GM08714 (cell line): ENCODE data around the gene NALF2.

Experiments used
- H3K4me3 ChIP-seq: fragments of 200-500 bp; sonication (Bioruptor generic); 2 replicates; pipeline ENCODE4 v1.5.1; 2014; ENCODE audit warnings: mild to moderate bottlenecking, low read length, inconsistent platforms
- ZNF274 ChIP-seq: IDR thresholded peaks from 2 replicates; pipeline ENCODE4 v1.6.1; 2012; ENCODE audit warnings: mild to moderate bottlenecking, low read depth, low read length

Gene NALF2

DNA sequence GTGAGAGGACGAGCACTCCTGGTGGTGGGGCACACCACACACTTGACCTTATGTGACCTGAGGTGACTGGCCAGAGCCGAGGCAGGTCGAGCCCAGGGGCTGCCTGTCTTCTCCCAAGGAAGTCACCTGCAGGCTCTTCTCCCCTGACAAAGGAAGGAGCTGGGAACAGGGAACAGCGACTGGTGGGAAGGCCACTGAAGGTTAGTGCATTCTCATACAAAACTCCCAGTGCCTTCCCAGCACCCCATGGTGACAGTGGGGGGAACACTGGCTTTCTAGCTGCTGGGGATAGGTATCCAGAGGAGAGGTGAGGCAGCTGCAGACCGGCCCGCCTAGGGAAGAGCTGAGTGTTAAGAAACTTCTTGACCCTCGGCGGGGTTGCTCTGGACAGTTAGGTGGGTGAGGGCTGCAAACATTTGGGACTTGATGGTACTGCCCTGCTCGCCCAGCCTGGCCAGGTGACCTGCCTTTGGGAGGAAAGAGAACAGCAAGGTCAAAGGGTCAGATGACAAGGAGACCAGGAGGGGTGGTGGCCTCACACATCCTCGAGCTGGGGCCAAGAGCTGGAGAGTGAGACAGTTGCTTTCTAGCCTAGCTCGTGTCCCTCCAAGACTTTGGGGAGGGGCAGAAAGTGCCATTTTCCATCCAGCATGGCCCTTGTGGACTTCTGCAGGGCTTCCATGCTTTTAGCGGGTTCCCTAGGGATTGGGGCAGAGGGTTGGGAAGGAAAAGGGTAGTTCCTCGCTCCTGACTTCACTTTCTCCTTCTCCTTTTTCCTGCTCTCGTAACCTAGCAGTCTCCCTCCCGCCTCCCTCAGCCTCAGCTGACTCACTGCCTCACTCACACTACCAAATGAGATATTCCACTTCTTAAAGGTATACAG lies 2.7 kb downstream of the NALF2 start:
- H3K4me3 ChIP-seq, result no peak overlapping the region
- TF ChIP-seq ZNF274, result no peak

DNA sequence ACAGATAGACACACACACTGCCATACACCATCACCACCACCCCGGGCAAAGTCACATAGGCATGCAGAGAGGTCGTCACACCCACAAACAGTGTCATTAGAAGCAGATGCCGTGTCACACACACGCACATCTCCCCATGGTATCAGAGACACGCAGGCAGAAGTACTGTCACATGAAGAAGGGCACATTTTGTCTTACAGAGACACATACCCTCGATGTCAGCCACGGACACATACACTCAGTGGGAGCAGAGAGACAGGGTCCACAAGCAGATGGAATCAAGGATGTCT lies 3.3 kb downstream of the NALF2 start:
- H3K4me3 ChIP-seq, result no peak overlapping the region
- no peak for TF ChIP-seq ZNF274

DNA sequence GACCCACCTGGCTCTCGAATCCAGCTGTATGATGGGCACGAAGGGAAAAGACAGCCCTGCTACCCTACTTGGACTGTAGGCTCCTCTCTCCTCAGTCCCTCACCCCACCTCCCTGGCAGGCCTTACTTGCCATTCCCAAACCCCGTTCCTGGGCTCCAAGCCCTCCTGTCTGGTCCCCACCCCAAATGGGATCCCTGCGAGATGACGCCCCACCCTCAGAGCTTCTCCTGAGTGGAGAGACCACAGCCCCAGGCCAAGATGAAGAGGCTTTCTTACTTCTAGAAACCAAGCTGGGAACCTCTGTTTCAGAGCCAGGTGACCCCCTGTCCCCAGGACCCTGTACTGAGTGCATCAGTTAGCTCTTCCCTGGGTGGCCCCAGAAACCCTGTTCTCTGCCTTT lies 4.5 kb downstream of the NALF2 start:
- no peak for TF ChIP-seq ZNF274
- H3K4me3 ChIP-seq, result no peak overlapping the region

DNA sequence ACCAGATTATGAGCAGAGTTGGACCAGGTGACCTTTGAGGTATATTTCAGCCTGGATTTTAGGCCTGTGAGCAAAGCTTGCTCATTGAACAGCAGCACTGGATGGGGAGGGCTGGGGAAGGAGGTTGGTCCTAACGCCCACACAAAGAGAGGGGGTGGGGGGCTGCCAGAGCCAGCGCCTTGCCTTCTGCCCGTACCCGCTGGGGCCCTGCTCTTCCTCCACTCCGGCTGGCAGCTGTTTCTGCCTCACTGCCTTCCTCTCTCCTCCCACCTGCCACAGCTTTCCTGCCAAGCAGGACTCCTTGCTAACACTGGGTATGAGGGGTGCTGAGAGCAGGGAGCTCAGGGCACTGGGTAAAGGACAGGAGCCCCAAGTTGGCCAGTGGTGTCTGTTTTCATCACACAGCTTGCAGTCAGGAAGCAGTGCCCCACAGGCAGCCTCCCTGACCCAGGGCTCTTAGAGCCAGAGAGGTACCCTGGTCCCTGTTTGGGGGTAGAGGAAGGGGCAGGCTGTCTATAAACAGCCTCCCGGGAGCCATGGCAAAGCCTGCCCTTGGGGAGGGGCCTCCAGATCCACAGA lies 6.1 kb downstream of the NALF2 start:
- no peak overlapping the region for H3K4me3 ChIP-seq
- TF ChIP-seq ZNF274, result no peak

DNA sequence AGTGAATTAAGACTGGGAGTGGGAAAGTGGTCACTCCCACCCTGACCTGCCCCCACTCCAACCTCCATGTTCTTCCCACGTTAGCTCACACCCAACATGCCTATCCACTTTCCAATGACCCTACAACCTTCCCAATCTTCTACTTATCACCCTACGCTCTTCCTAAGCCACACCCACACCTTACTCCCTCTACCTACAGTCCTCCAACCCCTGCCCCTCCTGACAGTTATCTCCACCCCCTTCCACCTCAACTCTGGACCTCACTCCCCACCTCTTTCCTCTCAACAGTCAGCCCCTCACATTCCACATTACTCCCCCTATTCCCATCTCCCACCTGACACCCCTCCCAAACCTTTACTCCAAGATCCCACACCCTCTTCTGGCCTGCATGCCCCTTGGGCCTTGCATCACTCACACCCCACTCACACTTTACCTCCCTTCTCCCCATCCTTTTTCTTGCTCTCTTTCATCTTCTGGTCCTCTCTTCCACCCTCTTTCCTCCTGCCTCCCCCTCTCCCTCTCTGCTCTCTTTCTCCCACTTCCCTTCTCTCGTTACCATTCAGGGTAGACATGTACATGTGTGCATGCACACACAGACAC lies 6.9 kb downstream of the NALF2 start:
- no peak for TF ChIP-seq ZNF274
- H3K4me3 ChIP-seq, result no peak overlapping the region

DNA sequence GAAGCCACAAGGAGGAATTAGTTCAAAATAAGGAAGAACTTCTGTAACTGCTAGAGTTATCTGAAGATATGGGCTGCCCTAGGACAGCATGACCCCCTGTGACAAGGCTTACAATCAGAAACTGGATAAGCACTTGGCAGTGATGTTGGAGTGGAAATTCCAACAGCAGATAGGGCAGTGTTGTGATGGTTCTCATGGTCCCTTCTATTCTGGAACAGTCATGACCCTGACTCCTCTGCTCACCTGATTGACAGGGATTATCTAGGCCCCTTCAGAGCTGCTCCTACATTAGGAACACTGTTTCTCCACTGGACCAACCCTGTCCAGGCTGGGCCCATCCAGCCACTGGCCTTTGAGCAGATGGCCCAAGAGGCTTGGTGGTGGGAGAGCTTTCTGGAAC lies 17.9 kb downstream of the NALF2 start:
- TF ChIP-seq ZNF274, result no peak
- no peak overlapping the region for H3K4me3 ChIP-seq

DNA sequence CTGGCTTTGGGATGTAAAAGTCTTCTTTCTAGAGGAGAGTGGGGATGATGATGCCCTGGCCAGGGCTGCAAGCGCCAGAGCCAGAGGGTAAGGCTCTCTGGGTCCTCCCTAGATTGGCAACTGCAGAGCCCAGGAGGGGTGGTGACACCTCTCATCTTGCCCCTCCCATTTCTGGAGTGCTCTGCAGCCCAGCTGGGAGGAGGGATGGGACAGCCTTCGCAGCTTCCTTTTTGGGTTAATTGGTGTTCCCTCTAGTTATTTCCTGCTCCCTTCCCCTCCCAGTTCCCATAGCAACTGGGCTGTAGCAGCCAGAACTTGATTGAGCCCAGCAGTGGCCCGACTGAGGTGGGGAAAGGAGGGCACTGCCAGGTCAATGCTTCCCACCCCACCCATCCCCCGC lies 19.2 kb downstream of the NALF2 start:
- TF ChIP-seq ZNF274, result no peak
- H3K4me3 ChIP-seq, result no peak overlapping the region

DNA sequence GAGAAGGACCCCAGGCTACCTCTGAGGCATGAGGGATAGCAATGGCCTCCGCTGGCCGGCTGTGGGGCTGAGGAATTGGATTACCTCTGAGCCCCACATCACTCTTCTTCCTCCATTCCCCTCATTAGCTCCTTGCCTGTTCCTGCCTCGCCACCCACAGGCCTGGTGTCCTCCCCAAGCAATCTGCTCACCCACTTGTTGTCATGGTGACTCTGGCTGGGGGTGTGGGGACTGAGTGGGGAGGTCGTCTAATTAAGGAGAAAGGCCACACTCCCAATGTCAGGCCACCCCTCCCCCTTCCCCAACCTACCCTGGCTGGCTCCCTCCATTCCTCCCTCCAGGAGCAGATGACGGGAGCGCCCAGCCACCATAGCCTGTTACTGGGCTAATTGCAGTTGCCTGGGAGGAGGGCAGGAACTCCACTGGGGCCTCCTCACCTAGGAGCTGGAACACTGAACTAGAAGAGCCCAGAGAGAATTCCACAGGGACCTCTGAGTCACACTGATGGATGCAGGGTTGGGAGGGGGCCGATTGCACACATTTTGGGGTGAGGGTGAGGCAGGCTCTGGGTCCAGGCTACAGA lies 20.7 kb downstream of the NALF2 start:
- no peak overlapping the region for H3K4me3 ChIP-seq
- no peak for TF ChIP-seq ZNF274

DNA sequence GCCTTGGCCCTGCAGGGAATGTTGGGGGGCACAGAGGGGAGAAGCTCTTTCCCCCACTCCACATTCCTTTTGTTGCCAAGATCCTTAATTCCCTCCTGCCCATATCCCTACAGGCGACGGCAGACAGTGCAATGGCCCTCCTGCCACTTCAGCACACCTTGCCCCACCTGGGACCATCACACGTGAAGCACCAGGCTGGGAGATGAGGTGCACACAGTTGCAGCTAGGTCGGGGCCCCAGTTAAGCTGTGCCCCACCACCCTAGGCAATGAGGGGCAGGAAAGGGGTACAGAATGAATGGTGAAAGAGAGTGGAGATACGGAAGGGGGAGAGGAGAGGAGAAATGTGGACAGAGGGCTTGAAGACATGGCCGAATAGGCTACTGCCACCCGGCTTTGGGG lies 26.2 kb downstream of the NALF2 start:
- no peak for TF ChIP-seq ZNF274
- H3K4me3 ChIP-seq, result no peak overlapping the region

DNA sequence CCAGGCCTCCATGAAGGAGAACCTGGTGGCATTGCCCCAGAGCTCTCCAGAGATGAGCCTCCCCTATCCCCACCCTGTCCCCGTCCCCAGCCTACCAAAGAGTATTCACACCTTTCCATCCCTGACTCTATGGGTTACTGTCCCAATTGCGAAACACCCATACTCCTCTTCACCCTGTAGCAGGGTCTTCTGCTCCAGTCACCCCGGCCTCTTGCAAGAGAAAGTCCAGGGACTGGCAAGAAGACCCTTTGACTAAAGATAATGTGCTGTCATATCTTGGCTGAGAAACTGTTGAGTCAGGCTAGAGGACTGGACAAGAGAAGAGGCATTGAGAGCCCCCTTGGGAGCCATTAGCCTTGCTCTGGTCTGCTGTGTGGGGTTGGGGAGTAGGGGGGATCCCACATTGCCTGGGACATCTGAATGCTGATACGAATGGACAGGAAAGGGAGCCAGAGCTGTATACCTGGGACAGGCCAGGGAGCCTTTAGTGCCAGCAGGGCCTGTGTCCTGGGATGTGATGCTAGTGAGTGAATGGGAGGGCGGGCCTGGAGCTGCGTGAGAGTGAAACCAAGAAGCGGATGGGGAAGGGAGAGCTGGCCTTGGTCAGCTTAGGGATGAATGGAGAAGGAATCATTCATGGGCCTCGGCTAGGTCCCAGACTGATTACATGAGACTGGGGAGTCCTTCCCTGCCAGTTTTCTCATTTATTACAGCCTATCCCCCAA lies 27.1 kb downstream of the NALF2 start:
- H3K4me3 ChIP-seq, result no peak overlapping the region
- TF ChIP-seq ZNF274, result no peak

DNA sequence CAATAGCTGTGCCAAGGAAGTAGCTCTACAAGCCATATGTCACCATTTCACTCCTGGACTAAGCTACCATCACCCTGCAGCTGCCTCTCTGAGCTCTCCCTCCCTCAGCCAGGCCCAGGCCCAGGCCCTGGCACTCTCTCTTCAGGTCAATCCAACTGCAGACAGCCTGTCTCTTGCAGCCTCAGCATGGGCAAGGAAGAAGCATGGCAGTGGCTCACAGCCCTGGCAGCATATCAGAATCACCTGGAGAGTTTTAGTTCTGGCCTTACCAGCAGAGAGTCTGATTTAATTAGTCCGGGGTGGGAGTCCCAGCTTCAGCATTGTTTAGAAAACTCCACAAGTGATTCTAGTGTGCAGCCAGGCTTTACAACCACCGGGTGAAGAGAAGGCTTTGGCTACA lies 31.5 kb downstream of the NALF2 start:
- no peak overlapping the region for H3K4me3 ChIP-seq

DNA sequence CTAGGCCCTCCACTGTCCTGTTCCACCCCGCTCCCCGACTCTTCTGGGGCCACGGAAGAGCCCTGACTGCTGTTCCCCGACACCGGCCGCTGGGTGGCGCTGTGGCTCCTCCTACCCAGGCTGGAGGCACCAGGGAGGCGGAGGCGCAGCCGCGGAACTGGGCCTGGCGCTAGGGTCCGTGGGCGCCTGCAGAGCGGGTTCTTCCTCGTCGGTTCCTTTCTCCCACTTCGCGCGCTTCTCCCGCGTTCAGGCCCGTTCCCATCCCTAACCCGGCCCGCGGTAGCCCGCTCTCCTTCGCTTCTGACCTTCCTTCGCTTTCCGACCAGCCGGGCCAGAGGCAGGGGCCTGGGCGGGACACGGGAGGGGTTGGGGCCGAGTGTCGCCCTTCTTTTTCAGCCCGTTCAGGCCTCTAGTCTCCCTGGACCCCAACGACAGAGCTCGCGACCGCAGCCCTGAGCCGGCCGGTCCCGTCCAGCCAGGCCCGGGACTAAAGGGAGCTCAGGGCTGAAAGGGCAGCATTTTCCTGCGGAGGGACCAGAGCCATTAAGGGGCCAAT lies 34.3 kb downstream of the NALF2 start:
- H3K4me3 ChIP-seq, result no peak overlapping the region; the same call in 1 of the 2 replicates
- TF ChIP-seq ZNF274, result no peak

More for the DNA sequence above, 31.5 kb downstream of the NALF2 start:
- TF ChIP-seq ZNF274, result no peak

DNA sequence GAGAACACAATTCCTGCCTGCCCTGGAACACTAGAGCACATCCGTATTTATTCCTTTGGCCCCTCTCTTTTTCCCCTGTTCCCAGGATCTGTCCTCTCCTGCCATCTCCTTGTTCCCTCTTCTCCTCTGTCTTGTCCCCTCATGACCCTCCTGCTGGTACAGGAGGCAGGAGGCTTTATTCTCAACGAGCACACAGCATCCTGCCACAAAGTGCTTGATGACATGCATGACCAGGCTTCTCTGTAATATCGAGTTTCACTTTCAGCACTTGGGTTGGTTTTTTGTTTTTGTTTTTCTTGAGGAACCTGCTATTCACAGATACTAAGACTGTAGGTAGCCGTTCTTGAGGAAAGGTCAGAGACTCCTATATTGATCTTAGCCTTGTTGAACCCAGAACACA lies 35.3 kb downstream of the NALF2 start:
- no peak for TF ChIP-seq ZNF274
- no peak overlapping the region for H3K4me3 ChIP-seq

DNA sequence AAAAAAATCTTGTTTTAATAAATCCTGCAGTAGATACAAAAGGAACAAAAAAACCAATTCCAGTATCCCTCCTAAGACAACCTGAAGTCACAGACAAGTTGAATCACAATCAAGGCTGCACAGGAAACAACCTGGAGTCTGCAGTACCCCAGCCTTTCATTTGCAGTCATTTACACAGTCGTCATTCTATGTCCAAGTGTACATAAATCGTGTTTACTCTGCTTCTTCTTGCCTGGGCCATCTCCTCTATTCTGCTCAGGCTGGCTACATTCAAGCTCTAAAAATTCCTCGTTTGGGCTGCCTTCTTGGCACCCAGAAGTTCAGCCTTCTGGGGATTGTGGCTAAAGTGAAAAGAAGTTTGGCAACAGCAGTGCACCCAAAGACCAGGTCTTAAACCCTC lies 37.8 kb downstream of the NALF2 start:
- no peak overlapping the region for H3K4me3 ChIP-seq
- no peak for TF ChIP-seq ZNF274

DNA sequence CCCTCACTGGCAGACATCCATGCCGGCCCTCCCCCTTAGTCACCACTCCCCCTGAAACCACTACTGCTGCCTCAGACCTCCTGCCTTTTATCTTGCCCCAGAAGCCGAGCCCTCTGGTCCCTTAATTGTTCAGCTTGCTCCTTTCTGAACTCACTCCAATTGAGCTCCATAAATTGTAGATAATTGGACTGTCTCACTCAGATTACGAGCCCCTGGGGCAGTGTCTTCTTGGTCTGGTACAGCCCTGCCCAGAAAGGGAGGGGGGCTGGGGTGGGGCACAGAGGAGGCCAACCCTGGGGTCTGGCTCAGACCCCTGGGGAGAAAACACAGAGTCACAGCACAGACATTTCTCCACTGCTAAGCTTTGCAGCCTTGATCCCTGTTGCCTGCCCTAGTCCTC lies 39.4 kb downstream of the NALF2 start:
- TF ChIP-seq ZNF274, result no peak
- no peak overlapping the region for H3K4me3 ChIP-seq
